GM11168 (cell line): ENCODE results near the gene PACS2.
"Not testable (repeated sequence)": the region's sequence is repeated elsewhere in the genome, so short reads cannot be mapped to it uniquely, and the experiment has no call there.

Experiments used
- in situ Hi-C: fragments of 300-500 bp; cut with MboI; formaldehyde crosslinking; loops from one replicate; pipeline ENCODE4 v1.12.0; 2022; ENCODE audit warnings: low sequenced_read_pairs; ENCODE audit not compliant: unreplicated experiment

The PACS2 gene

GRCh38 chr14:105347587-105347968 lies 33.0 kb downstream of the PACS2 start:
- in situ Hi-C loops, result no loop called here

- in situ Hi-C loops, result no loop called here
These were observed 33.8 kb downstream of the PACS2 start for GRCh38 chr14:105348169-105348944.

GRCh38 chr14:105348945-105349699 lies 34.6 kb downstream of the PACS2 start:
- in situ Hi-C loops, result no loop called here

DNA sequence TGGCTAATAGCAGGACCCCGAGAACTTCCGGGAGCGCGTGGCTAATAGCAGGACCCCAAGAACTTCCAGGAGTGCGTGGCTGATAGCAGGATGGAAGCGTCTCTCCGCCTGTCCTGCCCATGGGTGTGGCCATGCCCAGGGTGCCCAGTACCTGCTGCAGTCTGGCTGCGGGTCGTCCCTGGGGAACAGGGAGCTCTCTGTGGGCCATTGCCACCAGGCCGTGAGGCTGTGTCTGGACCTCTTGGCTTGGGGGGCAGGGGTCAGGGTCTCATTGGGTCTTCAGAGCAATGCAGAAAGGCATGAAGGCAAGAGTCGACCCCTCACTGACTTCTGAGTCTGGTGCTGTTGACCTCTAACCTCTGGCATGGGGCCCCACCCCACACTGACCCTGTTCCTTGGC lies 35.4 kb downstream of the PACS2 start:
- in situ Hi-C loops, result loop anchor here (5.0 kb wide), 1 partner anchor 158 kb away; no protein-coding TSS in a partner anchor

- in situ Hi-C loops, result loop anchor here (5.0 kb wide), 1 partner anchor 158 kb away; no protein-coding TSS in a partner anchor
These were observed 36.1 kb downstream of the PACS2 start for GRCh38 chr14:105350450-105351244.

- in situ Hi-C loops, result loop anchor here (5.0 kb wide), 1 partner anchor 159 kb away; no protein-coding TSS in a partner anchor
These were observed 36.9 kb downstream of the PACS2 start for GRCh38 chr14:105351410-105351809.

DNA sequence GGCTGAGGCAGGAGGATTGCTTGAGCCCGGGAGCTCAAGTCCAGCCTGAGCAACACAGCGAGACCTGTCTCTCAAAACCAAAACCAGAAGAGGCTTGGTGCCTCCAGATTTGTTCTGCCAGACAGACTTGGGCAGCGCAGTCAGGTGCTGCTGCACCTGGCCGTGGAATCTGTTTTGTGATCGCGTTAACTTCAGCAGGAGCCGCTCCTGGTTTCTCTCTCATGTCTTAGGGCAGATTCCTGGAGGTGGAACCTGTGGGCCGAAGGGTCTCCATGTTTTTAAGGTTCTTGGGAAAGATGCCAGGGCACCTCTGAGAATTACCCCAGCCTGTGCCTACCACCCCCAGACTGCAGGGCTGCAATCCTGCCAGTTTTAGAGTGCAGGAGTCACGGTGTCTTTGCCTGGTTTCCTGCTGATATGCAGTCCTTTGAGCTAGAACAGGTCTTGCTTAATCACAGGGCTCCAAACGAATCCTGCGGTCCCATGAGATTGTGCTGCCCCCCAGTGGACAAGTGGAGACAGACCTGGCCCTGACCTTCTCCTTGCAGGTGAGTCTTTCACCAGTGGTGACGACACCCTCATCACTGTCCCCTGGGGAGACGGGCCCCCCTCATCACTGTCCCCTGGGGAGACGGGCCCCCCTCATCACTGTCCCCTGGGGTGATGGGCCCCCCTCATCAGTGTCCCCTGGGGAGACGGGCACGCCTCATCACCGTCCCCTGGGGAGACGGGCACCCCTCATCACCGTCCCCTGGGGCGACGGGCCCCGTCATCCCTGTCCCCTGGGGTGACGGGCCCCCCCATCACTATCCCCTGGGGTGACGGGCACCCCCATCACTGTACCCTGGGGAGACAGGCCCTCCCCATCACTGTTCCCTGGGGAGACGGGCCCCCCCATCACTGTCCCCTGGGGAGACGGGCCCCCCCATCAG lies 37.6 kb downstream of the PACS2 start:
- in situ Hi-C loops, result loop anchor here (5.0 kb wide), 1 partner anchor 160 kb away; no protein-coding TSS in a partner anchor

DNA sequence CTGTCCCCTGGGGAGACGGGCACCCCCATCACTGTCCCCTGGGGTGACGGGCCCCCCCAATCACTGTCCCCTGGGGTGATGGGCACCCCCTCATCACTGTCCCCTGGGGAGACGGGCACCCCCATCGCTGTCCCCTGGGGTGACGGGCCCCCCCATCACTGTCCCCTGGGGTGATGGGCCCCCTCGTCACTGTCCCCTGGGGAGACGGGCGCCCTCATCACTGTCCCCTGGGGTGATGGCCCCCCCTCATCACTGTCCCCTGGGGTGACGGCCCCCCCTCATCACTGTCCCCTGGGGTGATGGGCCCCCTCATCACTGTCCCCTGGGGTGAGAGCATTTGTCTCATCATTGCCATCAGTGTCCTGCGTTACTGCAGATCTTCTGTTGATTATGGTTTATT lies 38.6 kb downstream of the PACS2 start:
- in situ Hi-C loops, result loop anchor here (5.0 kb wide), 1 partner anchor 161 kb away; no protein-coding TSS in a partner anchor

DNA sequence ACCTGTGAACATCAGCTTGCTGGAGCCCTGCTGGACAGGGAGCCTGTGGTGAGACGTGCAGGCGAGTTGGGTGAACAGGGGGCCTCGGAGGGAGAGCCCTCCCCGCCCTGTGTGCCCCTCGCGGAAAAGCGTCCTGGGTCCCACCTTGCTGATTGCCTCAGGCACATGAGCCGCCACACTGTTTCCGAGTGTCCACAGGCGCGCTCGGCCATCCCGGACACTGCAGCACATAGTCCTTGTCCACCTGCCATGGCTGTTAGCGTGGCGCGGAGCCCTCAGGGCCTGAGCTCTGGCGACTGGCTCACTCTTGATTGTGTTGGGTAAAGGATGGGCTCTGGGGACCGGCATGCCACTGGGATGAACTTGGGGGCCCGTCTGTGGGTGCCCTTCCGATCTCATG lies 40.0 kb downstream of the PACS2 start:
- in situ Hi-C loops, result loop anchor here (5.0 kb wide), 1 partner anchor 162 kb away; no protein-coding TSS in a partner anchor

GRCh38 chr14:105355049-105355575 lies 40.6 kb downstream of the PACS2 start:
- in situ Hi-C loops, result no loop called here

DNA sequence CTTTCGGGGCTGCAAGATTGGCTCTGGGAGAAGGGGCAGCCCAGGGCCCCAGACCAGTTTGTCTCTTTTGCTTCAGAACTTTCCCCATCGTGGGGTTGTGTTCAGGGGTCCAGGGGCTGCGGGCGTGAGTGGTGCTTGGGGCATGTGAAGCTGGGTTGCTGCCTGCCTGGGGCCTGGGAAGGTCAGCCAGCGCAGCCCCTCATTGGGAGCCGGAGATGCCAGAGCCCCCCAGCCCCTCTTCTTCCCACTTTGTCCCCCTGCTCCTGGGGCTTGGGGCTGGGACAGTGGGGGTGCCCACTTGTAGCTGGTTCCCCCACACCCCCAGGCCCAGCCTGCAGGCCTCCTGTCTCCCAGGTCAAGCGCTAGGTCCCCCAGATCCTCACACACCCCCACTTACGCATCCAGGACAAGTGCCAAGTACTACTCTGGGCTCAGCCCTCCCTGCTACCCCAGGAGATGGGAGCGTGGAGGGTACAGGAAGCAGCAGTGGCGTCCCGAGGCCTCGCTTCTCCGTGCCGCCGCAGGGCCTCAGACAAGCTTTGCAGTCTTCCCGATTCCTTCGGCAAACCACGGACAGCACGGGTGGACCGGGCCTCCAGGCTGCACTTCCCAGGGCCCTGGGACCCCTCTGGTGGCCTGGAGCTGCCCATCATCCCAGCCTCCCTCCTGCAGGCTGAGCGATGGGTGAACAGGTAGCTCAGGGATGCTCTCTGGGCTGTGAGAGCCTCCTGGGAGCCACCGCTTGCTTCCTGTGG lies 41.5 kb downstream of the PACS2 start:
- in situ Hi-C loops, result no loop called here

- in situ Hi-C loops, result no loop called here
These were observed 42.4 kb downstream of the PACS2 start for GRCh38 chr14:105356927-105357326.

GRCh38 chr14:105357626-105358025 lies 43.1 kb downstream of the PACS2 start:
- in situ Hi-C loops, result no loop called here

- in situ Hi-C loops, result no loop called here
These were observed 43.7 kb downstream of the PACS2 start for GRCh38 chr14:105358140-105358846.

DNA sequence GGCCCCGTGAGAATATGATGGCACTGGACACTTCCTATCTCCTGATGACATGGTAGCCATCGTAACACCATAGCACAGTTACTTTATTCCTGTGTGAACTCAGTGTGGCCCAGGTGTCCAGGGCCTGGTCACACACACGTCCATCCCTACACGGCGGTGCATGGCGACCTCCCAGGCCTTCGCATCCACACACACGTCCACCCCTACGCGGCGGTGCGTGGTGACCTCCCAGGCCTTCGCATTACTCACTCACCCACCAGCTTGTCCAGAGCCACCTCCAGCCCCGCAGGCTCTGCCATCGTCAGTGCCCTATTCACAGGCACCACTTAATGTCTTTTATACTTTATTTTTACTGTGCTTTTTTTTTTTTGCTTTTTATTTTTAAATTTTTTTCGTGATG lies 44.4 kb downstream of the PACS2 start:
- in situ Hi-C loops, result no loop called here

GRCh38 chr14:105361412-105361811 lies 46.9 kb downstream of the PACS2 start:
- in situ Hi-C loops, result not testable (repeated sequence)

DNA sequence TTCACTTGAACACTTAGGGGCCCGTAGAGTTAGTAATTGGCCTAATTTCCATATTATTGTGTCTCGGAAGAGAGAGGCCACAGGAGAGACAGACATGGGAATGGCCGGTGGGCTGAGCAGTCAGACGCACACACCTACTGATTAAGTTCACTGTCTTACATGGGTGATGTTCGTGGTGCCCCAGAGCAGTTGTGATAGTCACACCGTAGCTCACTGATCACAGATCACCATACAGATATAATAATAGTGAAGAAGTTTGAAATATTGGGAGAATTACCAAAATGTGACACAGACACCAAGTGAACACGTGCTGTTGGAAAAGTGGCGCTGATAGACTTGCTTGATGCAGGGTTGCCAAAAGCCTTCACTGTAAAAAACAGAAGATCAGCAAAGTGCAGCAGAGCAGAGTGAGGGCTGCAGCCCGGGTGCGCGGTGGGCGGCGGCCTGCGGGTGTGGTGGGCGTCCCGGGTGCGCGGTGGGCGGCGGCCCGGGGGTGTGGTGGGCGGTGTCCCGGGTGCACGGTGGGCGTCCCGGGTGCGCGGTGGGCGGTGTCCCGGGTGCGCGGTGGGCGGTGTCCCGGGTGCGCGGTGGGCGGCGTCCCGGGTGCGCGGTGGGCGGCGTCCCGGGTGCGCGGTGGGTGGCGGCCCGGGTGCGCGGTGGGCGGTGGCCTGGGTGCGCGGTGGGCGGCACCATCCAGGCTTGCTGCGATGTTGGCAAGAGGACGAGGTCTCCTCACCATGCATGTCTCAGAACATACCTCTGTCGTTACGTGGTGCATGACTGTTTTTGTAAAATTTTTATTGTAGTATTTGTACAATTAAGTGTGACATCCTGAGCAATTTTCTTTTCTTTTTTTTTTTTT lies 49.5 kb downstream of the PACS2 start:
- in situ Hi-C loops, result no loop called here
